Thyroid gland (tissue), 4 donors: Measurements from ENCODE around the gene WDR20. TPM values are rescaled to one million over a fixed set of nuclear protein-coding genes. Genes with fewer than 3 reads are reported as not detected.

Experiments used
- DNase-seq, 2 donors: peaks; one replicate each; pipeline ENCODE4 v3.0.0-alpha.2; 2019
- H3K27ac ChIP-seq, 3 donors: fragments of 200-600 bp; sonication (generic); 1 replicate in 2 of 3; 2 replicates in 1 of 3; pipeline ENCODE4 v1.5.1; 2016 to 2019; ENCODE audit warnings: mild to moderate bottlenecking in 1 of 3, moderate library complexity in 1 of 3
- H3K27me3 ChIP-seq: fragments of 200-600 bp; sonication (generic); one replicate; pipeline ENCODE4 v1.5.1; 2019
- H3K36me3 ChIP-seq, 2 donors: fragments of 200-600 bp; sonication (generic); one replicate each; pipeline ENCODE4 v1.5.1; 2016 to 2019
- H3K4me1 ChIP-seq, 2 donors: fragments of 200-600 bp; sonication (generic); one replicate each; pipeline ENCODE4 v1.5.1; 2017 to 2019
- H3K4me3 ChIP-seq, 3 donors: fragments of 200-600 bp; sonication (generic); replicated peaks in 1 of 3; 1 replicate in 2 of 3; 2 replicates in 1 of 3; pipeline ENCODE4 v1.5.1; 2016; ENCODE audit warnings: mild to moderate bottlenecking in 1 of 3
- H3K9me3 ChIP-seq: fragments of 200-600 bp; sonication (generic); one replicate; pipeline ENCODE4 v1.5.1; 2017
- CTCF ChIP-seq, 6 experiments: fragments of 200-600 bp in 3 of 6; fragments of 450-650 bp in 3 of 6; sonication (generic) in 3 of 6; IDR thresholded peaks; one replicate each; pipeline ENCODE4 v1.5.1; 2016 to 2019; ENCODE audit warnings: antibody characterized with exemption in 6 of 6, mild to moderate bottlenecking in 2 of 6, inconsistent platforms in 1 of 6, moderate library complexity in 1 of 6
- POLR2A ChIP-seq, 2 donors: fragments of 450-650 bp; IDR thresholded peaks; one replicate each; pipeline ENCODE4 v1.6.1; 2017; ENCODE audit warnings: antibody characterized with exemption in 2 of 2, mild to moderate bottlenecking in 2 of 2, moderate library complexity in 1 of 2
- WGBS, 2 donors: methylation state at CpG; one replicate each; pipeline ENCODE4 v1.1.5; 2017; 5-methylcytosine and 5-hydroxymethylcytosine counted together
- intact Hi-C: fragments of 100-400 bp; cut with DNase I; formaldehyde crosslinking; loops from one replicate; pipeline ENCODE4 v1.15.1; 2023
- total RNA-seq, 4 donors: library from RNA; depleted of rRNA; stranded (reverse); fragments of >200 nt; gene quantifications; one replicate each; pipeline ENCODE4 v1.2.3, GENCODE V29; 2016

Gene WDR20
- total RNA-seq, 4 donors from 2014 or later = 27.1 to 48.8 (median 37.6) TPM

GRCh38 chr14:102200690-102201352 lies 61.1 kb downstream of the WDR20 start:
- 86 to 89% methylated on average over 9 of the region's 9 CpGs for WGBS, 2 donors
- no peak overlapping the region for H3K4me3 ChIP-seq
- H3K27me3 ChIP-seq = no peaks in the 10 kb centered on the region
- TF ChIP-seq CTCF (IDR thresholded peaks at IDR 0.05) (no peak), POLR2A (IDR thresholded peaks at IDR 0.05) (no peak)
- peaks cover 0 to 8% of the 10 kb centered on the region in 2 donors for H3K4me1 ChIP-seq
- intact Hi-C loops = no loop called here
- H3K27ac ChIP-seq = no peak overlapping the region
- no peak for DNase-seq
- H3K9me3 ChIP-seq = no peaks in the 10 kb centered on the region
- H3K36me3 ChIP-seq = peaks cover 11 to 14% of the 10 kb centered on the region in 2 donors

GRCh38 chr14:102201353-102201738 lies 61.6 kb downstream of the WDR20 start:
- DNase-seq = no peak
- Histone ChIP-seq H3K27me3 (no peaks in the 10 kb centered on the region), H3K36me3 (peaks cover 13 to 14% of the 10 kb centered on the region in 2 donors), H3K4me3 (no peak overlapping the region), H3K9me3 (no peaks in the 10 kb centered on the region), H3K4me1 (peaks cover 0 to 5% of the 10 kb centered on the region in 2 donors), H3K27ac (no peak overlapping the region)
- intact Hi-C loops = no loop called here
- WGBS, 2 donors = 91 to 93% methylated on average over 9 of the region's 9 CpGs
- TF ChIP-seq CTCF (IDR thresholded peaks at IDR 0.05) = no peak
- no peak for TF ChIP-seq POLR2A (IDR thresholded peaks at IDR 0.05)

- no peaks in the 10 kb centered on the region for H3K9me3 ChIP-seq
- H3K4me1 ChIP-seq = peaks cover 0 to 5% of the 10 kb centered on the region in 2 donors
- H3K27ac ChIP-seq = no peak overlapping the region
- WGBS, 2 donors = 74 to 79% methylated on average over 4 of the region's 4 CpGs
- intact Hi-C loops = no loop called here
- H3K27me3 ChIP-seq = no peaks in the 10 kb centered on the region
- no peak for TF ChIP-seq POLR2A (IDR thresholded peaks at IDR 0.05)
- TF ChIP-seq CTCF (IDR thresholded peaks at IDR 0.05) = no peak
- no peak for DNase-seq
- no peak overlapping the region for H3K4me3 ChIP-seq
- H3K36me3 ChIP-seq = peaks cover 13 to 14% of the 10 kb centered on the region in 2 donors
Observed at GRCh38 chr14:102201776-102202175, 62.1 kb downstream of the WDR20 start.

- TF ChIP-seq POLR2A (IDR thresholded peaks at IDR 0.05) = no peak
- no peak for TF ChIP-seq CTCF (IDR thresholded peaks at IDR 0.05)
- peaks cover 0 to 5% of the 10 kb centered on the region in 2 donors for H3K4me1 ChIP-seq
- no peaks in the 10 kb centered on the region for H3K27me3 ChIP-seq
- no peak overlapping the region for H3K27ac ChIP-seq
- no peaks in the 10 kb centered on the region for H3K9me3 ChIP-seq
- DNase-seq = no peak
- intact Hi-C loops = no loop called here
- no peak overlapping the region for H3K4me3 ChIP-seq
- 91% methylated on average over 3 of the region's 3 CpGs for WGBS, 2 donors
- peaks cover 10 to 14% of the 10 kb centered on the region in 2 donors for H3K36me3 ChIP-seq
Observed at GRCh38 chr14:102202944-102203343, 63.2 kb downstream of the WDR20 start.

GRCh38 chr14:102203382-102203781 lies 63.7 kb downstream of the WDR20 start:
- intact Hi-C loops = no loop called here
- 75 to 85% methylated on average over 6 of the region's 6 CpGs for WGBS, 2 donors
- Histone ChIP-seq H3K4me3 (no peak overlapping the region), H3K27ac (no peak overlapping the region), H3K27me3 (no peaks in the 10 kb centered on the region), H3K36me3 (peaks cover 13 to 14% of the 10 kb centered on the region in 2 donors), H3K9me3 (no peaks in the 10 kb centered on the region), H3K4me1 (peaks cover 0 to 5% of the 10 kb centered on the region in 2 donors)
- DNase-seq = no peak
- TF ChIP-seq CTCF (IDR thresholded peaks at IDR 0.05) (no peak), POLR2A (IDR thresholded peaks at IDR 0.05) (no peak)
